Mesangial cell (primary cell): ENCODE data around the gene RNF183. TPM values are rescaled to one million over a fixed set of nuclear protein-coding genes. Genes with fewer than 3 reads are reported as not detected.

Experiments
- total RNA-seq: library from RNA; depleted of rRNA; stranded (reverse); fragments of >200 nt; gene quantifications from 2 replicates; pipeline ENCODE4 v1.2.3, GENCODE V29; 2015

The RNF183 gene, protein sequence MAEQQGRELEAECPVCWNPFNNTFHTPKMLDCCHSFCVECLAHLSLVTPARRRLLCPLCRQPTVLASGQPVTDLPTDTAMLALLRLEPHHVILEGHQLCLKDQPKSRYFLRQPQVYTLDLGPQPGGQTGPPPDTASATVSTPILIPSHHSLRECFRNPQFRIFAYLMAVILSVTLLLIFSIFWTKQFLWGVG
- 0.38 TPM in 1 of 2 replicates, not detected in the other for total RNA-seq

DNA sequence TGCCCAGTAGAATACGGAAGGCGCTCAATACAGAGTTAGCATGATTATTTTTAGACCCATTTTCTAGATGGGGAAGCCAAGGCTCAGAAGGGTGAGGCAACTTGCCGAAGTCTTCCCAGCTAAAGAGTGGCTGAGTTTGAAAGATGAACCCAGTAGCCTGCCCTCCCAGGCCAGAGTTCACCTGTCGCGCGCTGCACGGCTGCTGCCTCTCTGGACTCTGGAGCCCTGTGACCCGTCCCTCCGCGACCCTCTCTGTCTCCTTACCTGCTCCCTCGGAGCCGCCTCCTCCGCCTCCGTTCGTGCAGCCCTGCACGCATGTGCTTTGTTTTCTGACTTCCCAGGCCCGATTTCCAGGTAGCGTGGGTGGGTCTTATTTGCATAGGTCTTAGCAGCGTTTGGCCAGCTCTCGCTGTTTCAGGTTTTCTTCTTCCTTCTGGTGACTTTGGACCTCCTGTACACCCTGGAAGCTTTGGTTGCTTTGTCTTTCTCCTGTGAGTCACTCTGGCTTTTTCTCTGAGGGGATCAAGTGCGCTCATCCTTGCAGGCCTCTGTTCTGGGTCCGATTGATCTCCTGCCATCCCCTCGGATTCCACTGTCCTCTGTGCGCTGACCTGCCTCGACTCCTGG lies at the start of gene RNF183:
Gene RNF183 (minus strand): TSS at position 585 of the 627 bp plus-strand sequence. CDS start 5,192 bp downstream, outside the sequence.

DNA sequence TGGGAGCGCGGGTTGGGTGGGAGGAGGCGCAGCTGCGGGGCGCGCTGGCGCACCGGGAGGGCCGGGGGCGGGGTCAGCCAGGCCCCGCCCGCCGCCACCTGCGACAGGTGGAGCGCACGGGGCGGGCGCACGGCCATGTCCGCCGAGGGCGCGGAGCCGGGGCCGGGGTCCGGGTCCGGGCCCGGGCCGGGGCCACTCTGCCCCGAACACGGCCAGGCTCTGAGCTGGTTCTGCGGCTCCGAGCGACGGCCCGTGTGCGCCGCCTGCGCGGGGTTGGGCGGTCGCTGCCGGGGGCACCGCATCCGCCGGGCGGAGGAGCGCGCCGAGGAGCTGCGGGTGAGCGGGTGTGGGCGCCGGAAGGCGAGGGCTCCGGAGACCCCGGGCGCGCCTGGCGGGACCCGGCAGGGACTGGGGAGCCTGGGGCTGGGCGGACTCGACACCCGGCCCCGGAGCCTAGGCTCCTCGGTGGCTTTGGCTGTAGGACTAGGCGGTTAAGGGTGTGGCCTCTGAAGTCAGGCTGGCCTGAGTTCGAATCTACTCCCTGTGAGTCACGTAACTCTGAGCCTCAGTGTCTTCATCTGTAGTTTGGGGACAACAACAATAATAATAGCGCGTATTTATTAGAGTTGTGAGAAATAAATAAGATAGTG lies 46.4 kb upstream of the RNF183 start, which contains the start of gene BSPRY:
Gene BSPRY (plus strand): TSS at position 97 of the 650 bp plus-strand sequence. CDS start 39 bp downstream, at position 136.

DNA sequence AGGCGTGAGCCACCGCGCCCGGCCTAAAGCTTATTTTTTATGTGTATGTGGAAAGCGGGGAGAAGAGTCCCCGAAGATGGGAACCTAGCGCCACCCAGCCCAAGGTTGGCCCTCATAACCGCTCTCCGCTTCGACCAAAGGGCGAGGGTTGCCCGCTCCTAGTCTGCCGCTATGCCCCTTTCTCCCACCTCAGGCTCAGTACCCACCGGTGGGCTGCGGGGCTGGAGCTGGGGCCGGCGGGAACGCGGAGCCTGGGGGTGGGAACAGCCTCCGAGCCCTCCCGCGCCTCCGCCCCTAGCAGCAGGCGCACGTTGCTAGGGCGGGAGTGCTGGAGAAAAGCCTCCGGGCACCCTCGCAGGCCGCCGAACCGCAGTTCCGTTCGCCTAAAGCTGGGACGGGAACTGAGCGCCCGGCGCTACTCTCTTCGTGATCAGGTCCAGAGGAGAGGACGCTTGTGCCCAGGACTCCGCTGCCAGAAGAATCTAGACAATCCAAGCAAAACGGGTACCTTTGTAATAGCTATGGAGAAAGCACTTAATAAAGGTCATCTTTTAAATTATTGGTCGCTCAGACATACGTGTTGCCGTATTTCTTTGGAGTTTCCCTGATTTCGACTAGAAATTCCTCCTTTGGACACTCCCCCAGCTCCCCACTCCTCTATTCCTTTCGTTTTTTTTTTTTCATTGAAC lies 37.0 kb upstream of the RNF183 start, which contains the start of gene WDR31:
Gene WDR31 (minus strand): TSS at position 265 of the 689 bp plus-strand sequence. CDS start 8,253 bp downstream, outside the sequence.

DNA sequence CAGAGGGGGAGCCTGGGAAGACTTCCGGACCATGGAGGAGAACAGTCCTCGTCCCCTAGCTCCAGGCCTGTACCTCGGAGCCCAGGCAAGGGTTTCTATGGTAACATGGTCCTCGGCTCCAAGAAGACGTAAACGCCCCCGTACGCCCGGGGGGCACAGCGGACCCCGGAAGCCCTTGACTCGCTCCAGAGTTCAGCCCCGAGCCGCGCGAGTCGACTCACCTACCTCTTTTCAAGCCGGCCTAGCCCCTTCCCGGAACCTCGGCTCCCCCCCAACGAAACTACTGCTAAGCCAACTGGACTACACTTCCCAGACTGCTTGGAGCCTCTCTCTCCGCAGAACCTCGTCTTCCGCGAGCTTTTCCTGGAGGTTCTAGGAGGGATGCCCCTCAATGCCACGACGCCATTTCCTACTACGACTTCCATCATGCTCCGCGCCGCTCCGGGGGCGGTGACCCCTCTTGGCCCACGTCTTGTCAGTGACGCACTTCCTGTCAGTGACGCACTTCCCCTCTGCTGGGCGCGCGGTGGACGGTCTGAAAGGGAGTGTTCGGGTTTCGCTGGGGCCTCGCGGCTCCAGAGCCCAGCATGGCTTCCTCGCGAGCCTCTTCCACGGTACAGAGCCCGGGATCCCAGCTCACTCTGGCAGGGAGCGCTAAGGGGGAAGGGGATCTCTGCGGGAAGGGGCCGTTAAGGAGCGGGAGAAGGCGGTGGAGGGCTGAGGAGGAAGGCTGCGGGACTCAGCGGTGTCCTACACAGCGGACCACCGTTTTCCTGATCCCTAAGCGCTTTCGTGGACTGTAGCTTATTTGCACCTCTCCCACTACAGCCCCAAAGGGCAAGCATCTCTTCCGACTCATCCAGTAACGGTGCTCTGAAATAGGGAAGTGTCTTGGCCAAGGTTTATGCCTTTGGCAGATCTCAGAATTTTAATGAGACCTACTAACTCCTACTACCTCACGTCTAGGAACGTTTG lies 27.7 kb downstream of the RNF183 start, which contains the start of the genes CDC26 and PRPF4:
Gene CDC26 (minus strand): TSS at position 416 of the 975 bp plus-strand sequence. CDS start 3,065 bp downstream, outside the sequence.
Gene PRPF4 (plus strand): TSS at position 502 of the 975 bp plus-strand sequence. CDS start 86 bp downstream, at position 588.

Other genes with a start within 250 kb of the RNF183 start
- gene ZFP37, start 246.7 kb downstream of the RNF183 start, total RNA-seq: 0.98 and 1.0 TPM in 2 replicates
- 4.4 and 8.9 TPM in 2 replicates for gene SLC31A2, start 152.4 kb downstream of the RNF183 start, total RNA-seq
- gene FKBP15, start 82.1 kb downstream of the RNF183 start, total RNA-seq: 12.4 and 13.1 TPM in 2 replicates
- 12.1 and 13.2 TPM in 2 replicates for gene SLC31A1, start 81.8 kb downstream of the RNF183 start, total RNA-seq
- gene CDC26, start 27.8 kb downstream of the RNF183 start, total RNA-seq: 12.8 and 14.3 TPM in 2 replicates
- gene PRPF4, start 27.7 kb downstream of the RNF183 start, total RNA-seq: 12.9 and 25.6 TPM in 2 replicates
- 0.16 and 1.8 TPM in 2 replicates for gene WDR31, start 36.9 kb upstream of the RNF183 start, total RNA-seq
- gene BSPRY, start 46.2 kb upstream of the RNF183 start, total RNA-seq: 0.13 and 0.65 TPM in 2 replicates
- gene HDHD3, start 73.6 kb upstream of the RNF183 start, total RNA-seq: 13.5 and 16.5 TPM in 2 replicates
- gene ALAD, start 97.9 kb upstream of the RNF183 start, total RNA-seq: 6.8 and 13.9 TPM in 2 replicates
- 20.5 and 59.6 TPM in 2 replicates for gene POLE3, start 107.3 kb upstream of the RNF183 start, total RNA-seq
- gene C9orf43, start 107.4 kb upstream of the RNF183 start, total RNA-seq: 0.65 and 0.89 TPM in 2 replicates
- 64.4 and 107 TPM in 2 replicates for gene RGS3, start 160.4 kb upstream of the RNF183 start, total RNA-seq